ENCODE results near the gene GNA14.
A peak's percentile ranks its signal among the peaks of the same experiment; 100 is the strongest.
"Not testable (repeated sequence)": the region's sequence is repeated elsewhere in the genome, so short reads cannot be mapped to it uniquely, and the experiment has no call there.

The GNA14 gene

DNA sequence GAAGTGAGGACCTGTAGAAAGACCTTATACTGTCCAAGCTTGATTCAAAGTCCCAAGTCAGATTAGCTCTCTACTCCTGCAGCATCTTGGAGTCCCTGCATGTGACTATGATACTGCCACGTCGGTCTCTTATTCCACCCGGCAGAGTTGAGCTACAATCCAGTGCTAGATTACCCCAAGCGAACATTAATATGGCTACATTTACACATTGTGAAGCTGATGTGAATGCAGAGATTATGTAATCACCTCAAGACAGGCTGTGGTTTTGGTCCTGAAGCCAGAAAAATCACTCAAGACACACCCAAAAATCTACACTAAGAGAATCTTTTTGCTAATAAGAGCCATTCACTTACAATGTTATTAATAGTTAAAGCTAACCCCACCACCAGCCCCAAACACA, 116.7 kb downstream of the GNA14 start:
- no peak for DNase-seq

GRCh38 chr9:77523891-77524290, 124.2 kb downstream of the GNA14 start:
- DNase-seq, result no peak

DNA sequence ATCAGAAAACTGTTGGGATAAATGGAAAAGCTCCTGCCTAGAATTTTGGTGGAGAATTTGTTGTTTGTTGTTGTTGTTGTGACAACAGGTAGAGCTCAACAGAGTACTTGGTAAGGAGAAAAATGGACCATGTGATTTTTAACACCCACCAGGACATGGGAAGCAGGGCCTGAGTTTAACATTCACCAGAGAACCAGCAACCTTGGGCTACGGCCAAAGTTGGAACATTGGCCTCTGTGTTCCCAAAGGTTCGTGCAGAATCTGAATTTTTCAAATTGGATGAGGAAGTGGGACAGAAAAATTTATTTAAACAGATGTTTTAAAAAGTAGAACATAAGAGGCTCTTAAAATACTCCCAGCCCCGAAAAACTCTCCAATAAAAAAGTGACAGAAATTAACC, 127.0 kb downstream of the GNA14 start:
- DNase-seq, result no peak

- DNase-seq, result no peak
These were observed 129.4 kb downstream of the GNA14 start for GRCh38 chr9:77518688-77519087.

DNA sequence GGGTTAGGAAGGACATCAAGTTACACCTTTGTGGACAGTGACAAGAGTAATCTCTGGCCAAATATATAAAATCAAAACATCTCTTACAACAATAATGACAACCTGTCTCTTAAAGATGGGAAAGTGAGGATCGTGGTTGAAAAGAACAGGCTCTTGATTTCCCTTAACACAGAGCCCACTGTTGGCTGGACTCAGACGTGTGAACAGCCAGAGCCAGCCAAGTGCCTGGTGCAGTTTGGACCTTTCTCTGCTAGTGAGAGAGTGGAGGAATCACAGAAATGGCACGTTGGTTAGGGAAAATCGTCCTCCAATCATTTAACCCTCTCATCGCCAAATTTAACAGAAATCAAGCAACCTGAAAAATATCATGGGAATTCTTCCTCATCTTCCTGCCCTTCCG, 131.3 kb downstream of the GNA14 start:
- DNase-seq, result no peak

DNA sequence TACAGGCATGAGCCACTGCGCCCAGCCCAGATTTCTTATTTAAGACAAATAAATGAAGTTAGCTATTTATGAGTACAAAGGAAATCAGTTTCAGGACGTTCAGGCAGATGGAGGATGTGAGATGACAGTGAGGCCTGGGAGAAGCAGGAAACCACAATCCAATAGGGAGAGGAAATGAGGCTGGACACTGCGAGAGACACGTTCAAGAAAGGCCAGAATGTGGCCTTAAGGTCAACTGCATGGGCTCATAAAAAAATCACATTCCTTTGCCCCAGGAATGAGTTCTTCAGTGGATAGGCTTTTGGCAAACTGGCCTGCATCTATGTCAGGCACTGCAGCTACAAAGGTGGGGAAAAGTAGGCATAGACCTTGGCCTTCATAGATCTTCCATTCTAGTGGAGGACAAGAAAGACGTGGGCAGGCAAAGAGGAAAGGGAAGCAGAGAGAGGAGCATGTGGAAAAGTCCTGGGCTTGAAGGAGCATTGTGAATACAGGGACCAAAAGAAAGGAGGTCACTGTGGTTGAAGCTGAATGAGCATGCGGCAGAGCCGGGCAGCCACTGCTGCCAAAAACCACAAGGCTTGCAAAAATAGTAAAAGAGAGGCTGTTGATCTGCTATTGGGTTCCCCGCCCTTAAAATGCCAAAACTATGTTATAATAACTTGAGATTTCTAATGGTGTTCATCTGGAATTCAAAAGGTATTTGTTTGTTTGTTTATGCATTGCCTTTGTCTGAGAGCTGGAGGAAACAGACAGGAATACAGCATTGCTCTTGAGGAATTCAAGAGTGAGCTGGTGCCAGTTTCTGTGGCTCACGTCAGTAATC, 133.0 kb downstream of the GNA14 start:
- DNase-seq, result no peak

GRCh38 chr9:77513457-77513856, 134.7 kb downstream of the GNA14 start:
- no peak for DNase-seq

DNA sequence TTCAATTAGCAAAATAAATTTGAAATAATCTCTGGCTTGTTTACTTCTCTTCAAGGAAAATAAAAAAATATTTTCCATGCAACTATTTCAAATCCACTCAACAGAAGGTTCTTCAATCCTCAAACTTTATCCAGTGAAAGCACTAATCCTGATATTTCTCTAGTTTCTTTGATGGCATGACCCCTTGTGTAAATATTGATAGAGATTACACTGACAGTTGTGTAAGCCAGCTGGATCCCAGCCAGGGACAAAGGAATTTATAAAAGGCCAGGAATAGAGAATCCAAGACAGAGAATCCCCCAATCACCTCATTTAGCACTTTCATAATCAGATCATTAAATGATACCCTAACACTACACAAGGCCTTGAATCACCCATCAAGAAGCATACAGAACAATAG, 135.2 kb downstream of the GNA14 start:
- no peak for DNase-seq

DNA sequence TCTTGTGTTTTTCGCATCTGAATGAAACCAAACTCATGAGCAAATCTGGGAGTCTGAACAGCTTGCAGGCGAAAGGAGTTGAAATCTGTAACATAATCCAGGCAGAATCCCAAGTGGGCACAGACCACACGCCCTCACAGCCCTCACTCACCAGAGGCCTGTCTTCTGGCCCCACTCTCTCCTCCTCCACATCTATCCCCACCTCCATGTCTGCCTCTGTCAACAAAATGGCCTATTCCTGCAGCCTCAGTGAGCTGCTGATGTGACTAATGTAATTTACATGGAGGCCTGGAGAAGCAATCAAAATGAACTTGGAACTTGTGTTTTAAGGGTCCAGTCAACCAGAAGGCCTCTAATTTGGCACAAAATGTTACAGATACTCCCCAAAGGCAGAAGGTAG, 136.6 kb downstream of the GNA14 start:
- DNase-seq, result peak in 1 of 2 experiments; percentile 8

GRCh38 chr9:77510666-77511065, 137.5 kb downstream of the GNA14 start:
- DNase-seq, result no peak

- no peak for DNase-seq
These were observed 139.7 kb downstream of the GNA14 start for GRCh38 chr9:77508396-77508795.

GRCh38 chr9:77507212-77507961, 140.7 kb downstream of the GNA14 start:
- no peak for DNase-seq

DNA sequence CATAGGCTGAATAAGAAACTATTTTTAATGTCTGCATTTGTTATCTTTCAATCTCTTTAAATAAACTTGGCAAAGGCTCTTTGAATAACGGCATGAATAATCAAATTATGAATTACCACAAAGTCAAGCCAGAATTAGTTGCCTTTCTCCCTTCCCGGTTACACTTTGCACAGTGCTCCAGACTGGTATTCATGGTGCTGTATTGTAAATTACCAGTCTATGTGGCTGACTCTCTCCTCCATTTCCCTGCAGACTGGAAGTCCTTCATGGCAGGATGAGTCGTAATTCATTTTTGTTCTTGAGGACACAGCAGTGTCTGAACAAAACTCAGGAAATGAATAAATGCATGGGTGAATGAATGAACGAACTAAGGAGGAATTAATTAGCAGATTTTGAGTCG, 142.9 kb downstream of the GNA14 start:
- no peak for DNase-seq

- no peak for DNase-seq
These were observed 145.6 kb downstream of the GNA14 start for GRCh38 chr9:77502568-77502967.

DNA sequence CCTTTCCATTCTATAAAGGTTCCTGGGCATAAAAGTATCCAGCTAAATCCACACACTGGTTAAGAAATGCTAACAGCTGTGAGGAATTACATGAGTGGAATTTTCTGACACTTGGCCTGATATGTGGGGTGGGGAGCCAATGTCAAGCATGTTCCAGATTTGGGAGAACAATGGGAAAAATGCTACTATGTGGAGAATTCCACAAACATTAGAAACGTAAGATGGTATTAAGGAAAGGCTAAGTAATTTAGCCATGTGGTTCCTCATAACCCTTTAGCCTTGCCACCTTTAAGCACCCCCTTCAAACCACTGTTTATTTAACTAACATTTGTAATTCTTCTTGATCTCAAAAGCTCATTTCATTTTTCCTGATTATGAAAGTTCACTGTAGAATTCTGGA, 149.2 kb downstream of the GNA14 start:
- DNase-seq, result no peak

- no peak for DNase-seq
These were observed 150.6 kb downstream of the GNA14 start for GRCh38 chr9:77497322-77498198.

DNA sequence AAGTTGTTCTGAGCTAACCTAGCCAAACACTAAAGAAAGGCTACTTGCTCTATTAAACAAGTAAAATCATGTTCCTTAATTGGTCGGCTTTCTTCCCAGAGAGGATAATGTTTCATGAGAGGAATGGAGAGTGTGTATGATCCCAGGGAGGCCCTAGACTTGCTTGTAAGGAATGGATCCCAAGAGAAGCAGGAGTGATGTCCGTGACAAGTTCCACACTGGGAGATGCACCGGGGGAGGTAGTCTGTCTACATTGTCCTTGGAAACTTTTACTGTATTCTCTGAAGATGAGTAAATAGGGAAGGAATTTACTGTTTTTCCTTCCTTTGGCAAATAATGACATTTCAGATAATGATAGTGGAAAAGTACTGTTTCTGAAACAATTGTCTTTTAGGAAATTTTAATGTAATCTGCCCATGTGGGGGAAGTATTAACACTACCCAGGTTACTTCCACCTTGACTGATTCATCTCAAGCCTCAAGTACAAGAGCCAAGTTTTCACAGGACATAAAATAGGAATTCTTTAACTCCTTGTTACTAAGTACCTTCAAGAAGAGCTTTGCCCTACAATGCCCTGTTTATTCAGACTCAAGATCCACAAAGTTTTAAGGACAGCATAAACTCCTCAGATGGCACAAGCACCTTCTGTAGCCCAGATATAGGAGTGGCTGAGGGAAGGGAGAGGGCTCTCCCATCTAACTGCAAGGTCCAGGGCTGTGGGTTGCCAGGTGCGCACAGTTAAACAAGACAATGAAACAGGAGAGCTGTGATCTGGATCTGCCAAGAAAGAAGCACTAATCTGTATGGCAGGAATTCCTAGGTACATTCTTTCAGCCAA, 152.1 kb downstream of the GNA14 start:
- DNase-seq, result no peak

- DNase-seq, result not testable (repeated sequence)
These were observed 157.8 kb downstream of the GNA14 start for GRCh38 chr9:77490279-77490678.

GRCh38 chr9:77489405-77490163, 158.5 kb downstream of the GNA14 start:
- not testable (repeated sequence) for DNase-seq

GRCh38 chr9:77488439-77489126, 159.5 kb downstream of the GNA14 start:
- no peak for DNase-seq

DNA sequence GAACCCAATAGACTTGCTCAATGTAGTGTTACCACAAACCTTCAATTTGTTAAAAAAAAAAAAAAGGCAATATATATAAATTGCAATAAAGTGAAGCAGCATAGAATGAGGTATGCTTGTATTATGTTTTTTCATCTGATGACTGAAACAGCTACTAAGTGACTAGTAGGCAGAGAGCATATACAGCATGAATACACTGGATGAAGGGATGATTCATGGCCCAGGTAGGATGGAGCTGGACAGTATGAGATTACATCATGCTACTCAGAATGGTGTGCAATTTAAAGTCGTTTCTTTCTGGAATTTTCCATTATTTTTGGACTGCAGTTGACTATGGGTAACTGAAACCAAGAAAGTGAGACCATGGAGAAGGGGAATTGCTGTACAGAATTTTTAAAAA, 161.2 kb downstream of the GNA14 start:
- DNase-seq, result no peak
